GM12878 (cell line): ENCODE measurements around the gene MAB21L4. TPM values are rescaled to one million over a fixed set of nuclear protein-coding genes. Genes with fewer than 3 reads are reported as not detected.

Experiments used
- ASH2L ChIP-seq: fragments of 300-600, 200-600 bp; sonication (generic); IDR thresholded peaks from 2 replicates; pipeline ENCODE4 v1.6.1; 2017; ENCODE audit warnings: low read depth, mild to moderate bottlenecking, borderline replicate concordance
- BCL11A ChIP-seq: IDR thresholded peaks from 2 replicates; pipeline ENCODE4 v1.6.1; 2011; ENCODE audit warnings: low read depth, low read length
- EGR1 ChIP-seq, 2 experiments: IDR thresholded peaks; 1 replicate in 1 of 2; 2 replicates in 1 of 2; pipeline ENCODE4 v1.6.1; 2011 to 2012; ENCODE audit warnings: low read depth in 2 of 2, low read length in 2 of 2, borderline replicate concordance in 1 of 2, mild to moderate bottlenecking in 1 of 2, moderate library complexity in 1 of 2
- IKZF2 ChIP-seq, 2 experiments: fragments of 450-650 bp; IDR thresholded peaks; 2 replicates each; pipeline ENCODE4 v1.6.1; 2017; ENCODE audit warnings: mild to moderate bottlenecking in 2 of 2, moderate library complexity in 2 of 2
- NFIC ChIP-seq: IDR thresholded peaks from 2 replicates; pipeline ENCODE4 v1.6.1; 2012; ENCODE audit warnings: low read depth, mild to moderate bottlenecking, inconsistent platforms, low read length, moderate library complexity
- NFYA ChIP-seq: IDR thresholded peaks from 2 replicates; pipeline ENCODE4 v1.6.1; 2011; ENCODE audit warnings: low read depth, mild to moderate bottlenecking, low read length, improper control_type of control experiment, borderline replicate concordance
- POLR2AphosphoS2 ChIP-seq: IDR thresholded peaks from 2 replicates; pipeline ENCODE4 v1.6.1; 2011; ENCODE audit warnings: low read depth, mild to moderate bottlenecking, low read length, improper control_type of control experiment, moderate library complexity
- RB1 ChIP-seq: fragments of 450-650 bp; formaldehyde crosslinking; IDR thresholded peaks from 2 replicates; pipeline ENCODE4 v1.6.1; 2017; ENCODE audit warnings: mild to moderate bottlenecking, borderline replicate concordance
- SKIL ChIP-seq: fragments of 450-650 bp; IDR thresholded peaks from 2 replicates; pipeline ENCODE4 v1.6.1; 2017; ENCODE audit warnings: mild to moderate bottlenecking, low read depth, inconsistent platforms; ENCODE audit not compliant: poor library complexity, severe bottlenecking
- USF1 ChIP-seq: IDR thresholded peaks from 2 replicates; pipeline ENCODE4 v1.6.1; 2011; ENCODE audit warnings: borderline replicate concordance, low read depth, mild to moderate bottlenecking, moderate library complexity, mixed read lengths, low read length; ENCODE audit not compliant: insufficient read depth; ENCODE audit errors: extremely low read length
- ZBTB33 ChIP-seq: fragments of 450-650 bp; IDR thresholded peaks from 2 replicates; pipeline ENCODE4 v1.6.1; 2017; ENCODE audit warnings: mild to moderate bottlenecking
- polyA plus RNA-seq, 11 experiments: library from polyadenylated mRNA; depleted of rRNA in 4 of 11; unstranded in 6 of 11; stranded (reverse) in 5 of 11; fragments of >200 nt; fragmentation: Nextera tagmentation in 4 of 11; fragmentation: Illumina TruSeq in 1 of 11; extraction: Ambion mirVana in 4 of 11; extraction: Trizol in 1 of 11; gene quantifications; 1 replicate in 1 of 11; 2 replicates in 10 of 11; pipeline versions ENCODE4 v1.2.1 to v1.2.3, GENCODE V29; 2011 to 2016; ENCODE audit warnings: inconsistent platforms in 2 of 11, missing spikeins in 2 of 11, low read depth in 1 of 11
- total RNA-seq, 4 experiments: library from RNA; depleted of rRNA in 3 of 4; stranded (reverse); fragments of >200 nt in 3 of 4; fragmentation: Illumina TruSeq in 1 of 4; extraction: Trizol in 1 of 4; gene quantifications; 2 replicates each; pipeline versions ENCODE4 v1.2.1 to v1.2.3, GENCODE V29; 2013 to 2021
- TF ChIP-seq, protein P1 (sequence below): fragments of 450-650 bp; IDR thresholded peaks from 2 replicates; pipeline ENCODE4 v1.6.1; 2014; ENCODE audit warnings: mild to moderate bottlenecking

MAB21L4 gene
- total and polyA plus RNA-seq, 10 of the 15 experiments (the other 5 are each of a cell fraction or from before 2014, with no cell fraction given), result 0.03 TPM; not detected in 9

- TF ChIP-seq ASH2L (no peak), NFYA (no peak), POLR2AphosphoS2 (no peak), BCL11A (no peak), IKZF2 (IDR thresholded peaks at IDR 0.05) (no peak), EGR1 (IDR thresholded peaks at IDR 0.05; ENCODE audit: borderline replicate concordance in 1 of 2, low read depth in 2 of 2, low read length in 2 of 2) (no peak), RB1 (no peak), SKIL (no peak), USF1 (no peak), NFIC (no peak), ZBTB33 (no peak)
- TF ChIP-seq, protein P1, sequence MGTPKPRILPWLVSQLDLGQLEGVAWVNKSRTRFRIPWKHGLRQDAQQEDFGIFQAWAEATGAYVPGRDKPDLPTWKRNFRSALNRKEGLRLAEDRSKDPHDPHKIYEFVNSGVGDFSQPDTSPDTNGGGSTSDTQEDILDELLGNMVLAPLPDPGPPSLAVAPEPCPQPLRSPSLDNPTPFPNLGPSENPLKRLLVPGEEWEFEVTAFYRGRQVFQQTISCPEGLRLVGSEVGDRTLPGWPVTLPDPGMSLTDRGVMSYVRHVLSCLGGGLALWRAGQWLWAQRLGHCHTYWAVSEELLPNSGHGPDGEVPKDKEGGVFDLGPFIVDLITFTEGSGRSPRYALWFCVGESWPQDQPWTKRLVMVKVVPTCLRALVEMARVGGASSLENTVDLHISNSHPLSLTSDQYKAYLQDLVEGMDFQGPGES, result no peak
These were observed 24.6 kb downstream of the MAB21L4 start (continued) for GRCh38 chr2:240871071-240871958.
